GM23338 (cell line): ENCODE results near the gene RHEX. TPM values are rescaled to one million over a fixed set of nuclear protein-coding genes. Genes with fewer than 3 reads are reported as not detected.

Source experiments
- ATAC-seq: fragments of 200-7000 bp; cut with Tn5 transposase; 3 replicates; pipeline ENCODE4 v1.9.1; 2020
- DNase-seq: peaks from one replicate; pipeline ENCODE4 v3.0.0-alpha.2; 2015; ENCODE audit warnings: low spot score
- H2AFZ ChIP-seq: fragments of 200-600 bp; sonication (generic); 2 replicates; pipeline ENCODE4 v1.8.0; 2016; ENCODE audit warnings: antibody characterized with exemption, mild to moderate bottlenecking, moderate library complexity
- H3F3A ChIP-seq: fragments of 200-600 bp; sonication (generic); replicated peaks from 2 replicates; pipeline ENCODE4 v1.8.0; 2017; ENCODE audit warnings: antibody characterized with exemption, mixed run types, low read depth
- H3K27ac ChIP-seq: fragments of 200-600 bp; sonication (generic); 2 replicates; pipeline ENCODE4 v1.6.1; 2016; ENCODE audit warnings: low read depth
- H3K27me3 ChIP-seq: fragments of 200-600 bp; sonication (generic); 2 replicates; pipeline ENCODE4 v1.8.0; 2016; ENCODE audit warnings: mild to moderate bottlenecking, mixed run types, moderate library complexity; ENCODE audit not compliant: insufficient read depth
- H3K36me3 ChIP-seq: fragments of 200-600 bp; sonication (generic); 2 replicates; pipeline ENCODE4 v1.8.0; 2016; ENCODE audit warnings: mild to moderate bottlenecking; ENCODE audit not compliant: insufficient read depth
- H3K4me1 ChIP-seq: fragments of 200-600 bp; sonication (generic); 2 replicates; pipeline ENCODE4 v1.8.0; 2016; ENCODE audit warnings: mild to moderate bottlenecking, moderate library complexity; ENCODE audit not compliant: insufficient read depth
- H3K4me2 ChIP-seq: fragments of 200-600 bp; sonication (generic); 2 replicates; pipeline ENCODE4 v1.7.1; 2017; ENCODE audit warnings: mixed run types
- H3K4me3 ChIP-seq: fragments of 200-600 bp; sonication (generic); 2 replicates; pipeline ENCODE4 v1.6.1; 2016; ENCODE audit warnings: mixed run types
- H3K79me2 ChIP-seq: fragments of 200-600 bp; sonication (generic); replicated peaks from 2 replicates; pipeline ENCODE4 v1.8.0; 2017; ENCODE audit warnings: mild to moderate bottlenecking; ENCODE audit not compliant: insufficient read depth
- H3K9me2 ChIP-seq: fragments of 200-600 bp; sonication (generic); 2 replicates; pipeline ENCODE4 v1.8.0; 2017; ENCODE audit not compliant: insufficient read depth
- H4K20me1 ChIP-seq: fragments of 200-600 bp; sonication (generic); replicated peaks from 2 replicates; pipeline ENCODE4 v1.8.0; 2017; ENCODE audit warnings: mild to moderate bottlenecking; ENCODE audit not compliant: insufficient read depth
- H3K27ac Mint-ChIP-seq: 2 replicates; pipeline ENCODE4 v1.8.0; 2020; ENCODE audit warnings: inconsistent platforms, mild to moderate bottlenecking, moderate library complexity, mixed read lengths
- H3K27me3 Mint-ChIP-seq: 3 replicates; pipeline ENCODE4 v1.8.0; 2022; ENCODE audit warnings: low read depth, mild to moderate bottlenecking, moderate library complexity, mixed read lengths, inconsistent platforms; ENCODE audit not compliant: insufficient read depth, poor library complexity
- H3K36me3 Mint-ChIP-seq: 3 replicates; pipeline ENCODE4 v1.8.0; 2021; ENCODE audit warnings: low read depth, mild to moderate bottlenecking, inconsistent platforms, moderate library complexity, mixed read lengths
- H3K4me1 Mint-ChIP-seq: 3 replicates; pipeline ENCODE4 v1.8.0; 2020; ENCODE audit warnings: mild to moderate bottlenecking, inconsistent platforms, mixed read lengths
- H3K4me3 Mint-ChIP-seq: 3 replicates; pipeline ENCODE4 v1.8.0; 2021; ENCODE audit warnings: moderate library complexity, mild to moderate bottlenecking, inconsistent platforms, mixed read lengths
- H3K9me3 Mint-ChIP-seq: 3 replicates; pipeline ENCODE4 v1.8.0; 2020; ENCODE audit warnings: moderate library complexity, mild to moderate bottlenecking, inconsistent platforms, mixed read lengths
- CREB1 ChIP-seq: fragments of 250-450 bp; sonication (Bioruptor Pico); IDR thresholded peaks from 2 replicates; pipeline ENCODE4 v1.5.0; 2020; ENCODE audit warnings: low read depth, mild to moderate bottlenecking, moderate library complexity
- EZH2phosphoT487 ChIP-seq: fragments of 200-600 bp; sonication (generic); IDR thresholded peaks from one replicate; pipeline ENCODE4 v1.8.1; 2018; ENCODE audit warnings: antibody characterized with exemption; ENCODE audit not compliant: unreplicated experiment
- NANOG ChIP-seq: IDR thresholded peaks from 2 replicates; pipeline ENCODE4 v1.6.1; 2016; ENCODE audit warnings: antibody characterized with exemption, borderline replicate concordance
- REST ChIP-seq: IDR thresholded peaks from one replicate; pipeline ENCODE4 v1.6.1; 2018; ENCODE audit warnings: antibody characterized with exemption; ENCODE audit not compliant: unreplicated experiment
- ZNF114 ChIP-seq: fragments of 250-450 bp; sonication (Bioruptor Pico); IDR thresholded peaks from 2 replicates; pipeline ENCODE4 v1.5.0; 2020; ENCODE audit warnings: mild to moderate bottlenecking, moderate library complexity
- ZNF331 ChIP-seq: fragments of 250-450 bp; sonication (Bioruptor Pico); IDR thresholded peaks from 2 replicates; pipeline ENCODE4 v1.5.0; 2020; ENCODE audit warnings: low read depth, mild to moderate bottlenecking, moderate library complexity
- ZNF462 ChIP-seq: fragments of 250-450 bp; sonication (Bioruptor Pico); IDR thresholded peaks from 2 replicates; pipeline ENCODE4 v1.5.0; 2020; ENCODE audit warnings: mild to moderate bottlenecking, moderate library complexity
- polyA plus RNA-seq: library from polyadenylated mRNA; unstranded; fragments of >200 nt; fragmentation: Nextera tagmentation; extraction: Ambion mirVana; gene quantifications from 2 replicates; pipeline ENCODE4 v1.2.1, GENCODE V29; 2016
- total RNA-seq: library from RNA; depleted of rRNA; stranded (reverse); fragments of >200 nt; shearing (Covaris generic); gene quantifications from 2 replicates; pipeline ENCODE4 v1.2.3, GENCODE V29; 2014
- TF ChIP-seq, protein P1 (sequence below), 2 experiments: fragments of 200-600 bp in 1 of 2; sonication (generic) in 1 of 2; conservative IDR thresholded peaks; 2 replicates each; pipeline versions ENCODE4 v1.5.1 to v1.6.1; 2016 to 2017; ENCODE audit warnings: antibody characterized with exemption in 2 of 2, low read depth in 2 of 2, mild to moderate bottlenecking in 2 of 2, moderate library complexity in 1 of 2
- TF ChIP-seq, protein P2 (sequence below): IDR thresholded peaks from 2 replicates; pipeline ENCODE4 v1.6.1; 2016; ENCODE audit warnings: antibody characterized with exemption

Gene RHEX
- total and polyA plus RNA-seq, 2 experiments from 2014 or later, result not detected

DNA sequence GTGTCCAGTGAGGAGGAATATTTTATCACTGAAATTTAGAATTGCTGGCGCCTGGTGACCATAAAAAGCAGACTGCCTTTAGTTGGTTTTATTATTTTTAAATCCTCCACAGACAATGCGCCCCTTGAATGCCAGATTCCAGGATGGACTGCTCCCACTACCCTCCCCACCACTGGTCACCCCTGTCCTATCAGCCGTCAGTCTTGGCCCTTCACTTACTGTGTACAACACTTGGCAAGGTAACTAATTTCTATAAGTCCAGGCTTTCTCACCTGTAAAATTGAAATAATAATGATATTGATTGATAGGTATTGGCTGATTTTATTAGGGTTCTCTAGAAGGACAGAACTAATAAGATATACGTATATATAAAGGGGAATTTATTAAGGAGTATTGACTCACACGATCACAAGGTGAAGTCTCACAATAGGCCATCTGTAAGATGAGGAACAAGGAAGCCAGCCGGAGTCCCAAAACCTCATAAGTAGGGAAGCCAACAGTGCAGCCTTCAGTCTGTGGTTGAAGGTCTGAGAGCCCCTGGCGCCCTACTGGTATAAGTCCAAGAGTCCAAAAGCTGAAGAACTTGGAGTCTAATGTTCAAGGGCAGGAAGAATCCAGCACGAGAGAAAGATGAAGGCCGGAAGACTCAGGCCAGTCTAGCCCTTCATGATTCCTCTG is 17.8 kb downstream of the RHEX start:
- no peaks in the 10 kb centered on the region for H4K20me1 ChIP-seq
- H3K36me3 ChIP-seq, result no peaks in the 10 kb centered on the region
- H3K4me2 ChIP-seq, result no peak overlapping the region
- H3K9me2 ChIP-seq, result no peaks in the 10 kb centered on the region
- Mint-ChIP-seq H3K36me3 (no peaks in the 10 kb centered on the region), H3K4me3 (no peak overlapping the region), H3K4me1 (peaks cover 21% of the 10 kb centered on the region; the same call in 2 of the 3 replicates), H3K27me3 (peaks cover 6% of the 10 kb centered on the region), H3K27ac (no peak overlapping the region), H3K9me3 (no peaks in the 10 kb centered on the region)
- no peak for ATAC-seq
- H3K27ac ChIP-seq, result no peak overlapping the region
- no peaks in the 10 kb centered on the region for H3F3A ChIP-seq
- H3K79me2 ChIP-seq, result no peaks in the 10 kb centered on the region
- no peak for DNase-seq
- no peak overlapping the region for H3K4me3 ChIP-seq
- H2AFZ ChIP-seq, result no peak overlapping the region
- H3K27me3 ChIP-seq, result no peaks in the 10 kb centered on the region
- TF ChIP-seq EZH2phosphoT487 (no peak), ZNF331 (CRISPR knock-in tag) (no peak), ZNF114 (CRISPR knock-in tag) (no peak), NANOG (no peak), CREB1 (no peak), ZNF462 (CRISPR knock-in tag) (no peak), REST (no peak)
- TF ChIP-seq, protein P1, sequence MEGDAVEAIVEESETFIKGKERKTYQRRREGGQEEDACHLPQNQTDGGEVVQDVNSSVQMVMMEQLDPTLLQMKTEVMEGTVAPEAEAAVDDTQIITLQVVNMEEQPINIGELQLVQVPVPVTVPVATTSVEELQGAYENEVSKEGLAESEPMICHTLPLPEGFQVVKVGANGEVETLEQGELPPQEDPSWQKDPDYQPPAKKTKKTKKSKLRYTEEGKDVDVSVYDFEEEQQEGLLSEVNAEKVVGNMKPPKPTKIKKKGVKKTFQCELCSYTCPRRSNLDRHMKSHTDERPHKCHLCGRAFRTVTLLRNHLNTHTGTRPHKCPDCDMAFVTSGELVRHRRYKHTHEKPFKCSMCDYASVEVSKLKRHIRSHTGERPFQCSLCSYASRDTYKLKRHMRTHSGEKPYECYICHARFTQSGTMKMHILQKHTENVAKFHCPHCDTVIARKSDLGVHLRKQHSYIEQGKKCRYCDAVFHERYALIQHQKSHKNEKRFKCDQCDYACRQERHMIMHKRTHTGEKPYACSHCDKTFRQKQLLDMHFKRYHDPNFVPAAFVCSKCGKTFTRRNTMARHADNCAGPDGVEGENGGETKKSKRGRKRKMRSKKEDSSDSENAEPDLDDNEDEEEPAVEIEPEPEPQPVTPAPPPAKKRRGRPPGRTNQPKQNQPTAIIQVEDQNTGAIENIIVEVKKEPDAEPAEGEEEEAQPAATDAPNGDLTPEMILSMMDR (conservative IDR thresholded peaks at IDR 0.05; ENCODE audit: low read depth in 2 of 2), result no peak
- TF ChIP-seq, protein P2, sequence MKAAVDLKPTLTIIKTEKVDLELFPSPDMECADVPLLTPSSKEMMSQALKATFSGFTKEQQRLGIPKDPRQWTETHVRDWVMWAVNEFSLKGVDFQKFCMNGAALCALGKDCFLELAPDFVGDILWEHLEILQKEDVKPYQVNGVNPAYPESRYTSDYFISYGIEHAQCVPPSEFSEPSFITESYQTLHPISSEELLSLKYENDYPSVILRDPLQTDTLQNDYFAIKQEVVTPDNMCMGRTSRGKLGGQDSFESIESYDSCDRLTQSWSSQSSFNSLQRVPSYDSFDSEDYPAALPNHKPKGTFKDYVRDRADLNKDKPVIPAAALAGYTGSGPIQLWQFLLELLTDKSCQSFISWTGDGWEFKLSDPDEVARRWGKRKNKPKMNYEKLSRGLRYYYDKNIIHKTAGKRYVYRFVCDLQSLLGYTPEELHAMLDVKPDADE, result no peak
- peaks cover 10% of the 10 kb centered on the region for H3K4me1 ChIP-seq
